Stomach (tissue), 4 donors: ENCODE results near the gene DPEP2NB.

ENCODE experiments used
- CTCF ChIP-seq, 7 experiments: fragments of 450-650 bp in 4 of 7; fragments of 200-600 bp in 3 of 7; sonication (generic) in 3 of 7; IDR thresholded peaks; one replicate each; pipeline ENCODE4 v1.5.1; 2016 to 2019; ENCODE audit warnings: antibody characterized with exemption in 7 of 7, control low read depth in 2 of 7, mild to moderate bottlenecking in 1 of 7
- POLR2A ChIP-seq, 4 donors: fragments of 450-650 bp; IDR thresholded peaks; one replicate each; pipeline ENCODE4 v1.6.1; 2016; ENCODE audit warnings: antibody characterized with exemption in 4 of 4, control low read depth in 2 of 4, mild to moderate bottlenecking in 1 of 4, moderate library complexity in 1 of 4

DNA sequence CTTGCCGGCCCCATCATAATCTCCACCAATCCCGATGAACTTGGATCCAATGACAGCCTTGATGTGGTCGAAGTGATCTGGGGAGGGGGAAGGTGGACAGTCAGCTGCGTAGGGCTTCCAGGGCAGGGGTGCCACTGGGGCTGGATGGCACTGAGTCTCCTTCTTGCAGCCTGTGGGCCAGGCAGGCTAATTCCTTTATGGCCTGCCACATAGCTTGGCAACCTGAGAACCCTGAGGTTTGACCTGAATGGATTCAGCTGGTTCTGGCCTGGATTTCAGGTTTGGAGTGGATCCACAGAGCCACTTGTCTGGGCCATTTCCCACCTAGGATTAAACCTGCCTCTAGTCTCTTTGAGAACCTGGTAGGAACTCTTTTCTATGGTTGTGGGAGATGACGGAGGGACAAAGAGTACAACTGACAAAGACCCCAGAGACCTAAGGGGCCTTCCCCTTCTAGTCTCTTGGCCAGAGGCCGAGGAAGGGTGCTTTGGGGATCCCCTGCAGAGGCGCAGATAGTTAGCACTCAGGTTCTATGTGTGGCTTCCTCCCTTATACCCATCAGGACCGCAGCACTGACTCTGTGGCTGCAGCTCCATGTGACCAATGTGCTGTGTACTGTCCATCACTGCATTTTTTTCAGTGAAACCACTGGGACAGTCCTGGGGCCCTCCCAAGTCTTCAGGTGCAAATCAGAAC is 26.2 kb downstream of the DPEP2NB start:
- TF ChIP-seq CTCF (IDR thresholded peaks at IDR 0.05): no peak
- TF ChIP-seq POLR2A (IDR thresholded peaks at IDR 0.05): no peak
